WTC11 (cell line): ENCODE results near the gene FAM240A.

Source experiments
- CTCF ChIP-seq: fragments of 200-600 bp; IDR thresholded peaks from 2 replicates; pipeline ENCODE4 v1.8.0; 2022; ENCODE audit warnings: antibody characterized with exemption
- IRF2 ChIP-seq: sonication (generic); formaldehyde crosslinking; IDR thresholded peaks from 2 replicates; pipeline ENCODE4 v1.8.0; 2022; ENCODE audit warnings: low read depth, missing genetic modification reagents, borderline replicate concordance

GRCh38 chr3:46603446-46604046 lies 8.8 kb upstream of the FAM240A start:
- no peak for TF ChIP-seq CTCF
- TF ChIP-seq IRF2, result no peak
